Lung (tissue), 12 donors: ENCODE data around the gene TLDC2. TPM values are rescaled to one million over a fixed set of nuclear protein-coding genes. Genes with fewer than 3 reads are reported as not detected.
A peak's percentile ranks its signal among the peaks of the same experiment; 100 is the strongest.
"Not testable (repeated sequence)": the region's sequence is repeated elsewhere in the genome, so short reads cannot be mapped to it uniquely, and the experiment has no call there.

ENCODE experiments used
- ATAC-seq: fragments of 200-7000 bp; cut with Tn5 transposase; one replicate; pipeline ENCODE4 v1.9.1; 2020; ENCODE audit warnings: moderate number of reproducible peaks; ENCODE audit not compliant: insufficient read depth, low FRiP score
- DNase-seq, 3 donors: peaks; one replicate each; pipeline ENCODE4 v3.0.0-alpha.2; 2013 to 2017
- H3K27ac ChIP-seq, 2 donors: one replicate each; pipeline ENCODE4 v1.5.1; 2013; ENCODE audit warnings: mild to moderate bottlenecking in 2 of 2, moderate library complexity in 2 of 2, control low read depth in 1 of 2, inconsistent platforms in 1 of 2, low read depth in 1 of 2, low read length in 1 of 2
- H3K27me3 ChIP-seq, 3 donors: one replicate each; pipeline ENCODE4 v1.5.1; 2013; ENCODE audit warnings: low read length in 2 of 3; ENCODE audit not compliant: control insufficient read depth in 3 of 3, insufficient read depth in 3 of 3
- H3K36me3 ChIP-seq, 4 donors: one replicate each; pipeline ENCODE4 v1.5.1; 2013; ENCODE audit warnings: low read length in 4 of 4, mild to moderate bottlenecking in 1 of 4, moderate library complexity in 1 of 4; ENCODE audit not compliant: control insufficient read depth in 4 of 4, insufficient read depth in 4 of 4
- H3K4me1 ChIP-seq, 5 donors: one replicate each; pipeline ENCODE4 v1.5.1; 2013; ENCODE audit warnings: low read length in 5 of 5, mild to moderate bottlenecking in 2 of 5, moderate library complexity in 1 of 5; ENCODE audit not compliant: control insufficient read depth in 5 of 5, insufficient read depth in 5 of 5
- H3K4me3 ChIP-seq: one replicate; pipeline ENCODE4 v1.5.1; 2013; ENCODE audit warnings: mild to moderate bottlenecking, control low read depth, moderate library complexity
- H3K9ac ChIP-seq, 2 donors: one replicate each; pipeline ENCODE4 v1.5.1; 2013; ENCODE audit warnings: low read length in 2 of 2, control low read depth in 1 of 2; ENCODE audit not compliant: insufficient read depth in 1 of 2
- H3K9me3 ChIP-seq, 4 donors: one replicate each; pipeline ENCODE4 v1.5.1; 2013; ENCODE audit warnings: low read length in 3 of 4, mild to moderate bottlenecking in 1 of 4, moderate library complexity in 1 of 4; ENCODE audit not compliant: control insufficient read depth in 4 of 4, insufficient read depth in 3 of 4
- WGBS, 2 donors: extraction: QIAGEN DNeasy Blood & Tissue Kit; methylation state at CpG; one replicate each; pipeline ENCODE4 v1.1.7; 2013; 5-methylcytosine and 5-hydroxymethylcytosine counted together
- polyA plus RNA-seq, 2 donors: library from polyadenylated mRNA; stranded (reverse); fragments of 200-250 nt; gene quantifications; one replicate each; pipeline ENCODE4 v1.2.1, GENCODE V29; 2013
- total RNA-seq, 2 donors: library from RNA; depleted of rRNA in 1 of 2; stranded (reverse); fragments of >200 nt in 1 of 2; gene quantifications; one replicate each; pipeline ENCODE4 v1.2.1, GENCODE V29; 2014 to 2021
- TF ChIP-seq, protein P1 (sequence below): IDR thresholded peaks from 2 replicates; pipeline ENCODE4 v1.5.1; 2012; ENCODE audit warnings: mild to moderate bottlenecking; ENCODE audit errors: control extremely low read depth, extremely low read depth
- donor health status: control.
- donor health status: control.
- donor health status: Bipolar disorder and iron deficiency.
- donor health status: healthy.
- donor health status: DM: yes; HTN: yes; CAD: no.

Gene TLDC2
- total and polyA plus RNA-seq, 4 donors, result 0.07 to 0.67 (median 0.17) TPM

DNA sequence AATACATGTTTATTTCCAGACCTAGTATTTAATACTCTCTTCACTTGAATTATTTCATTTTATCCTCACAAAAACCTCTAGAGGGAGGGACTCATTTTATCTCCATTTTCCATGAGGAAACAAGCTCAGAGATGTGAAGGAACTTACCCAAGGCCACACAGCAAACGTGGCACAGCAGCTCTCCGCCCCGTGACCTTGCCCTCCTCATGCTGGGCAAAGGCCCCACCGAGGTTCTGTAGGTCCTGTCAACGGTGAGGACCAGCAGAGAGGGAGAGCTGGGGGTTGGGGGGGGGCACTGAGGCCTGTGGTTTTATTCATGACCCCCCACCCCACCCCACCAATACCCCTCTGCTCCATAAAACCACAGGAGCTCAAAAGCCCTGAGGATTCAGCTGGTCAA, 40.9 kb upstream of the TLDC2 start:
- no peak for DNase-seq
- TF ChIP-seq, protein P1, sequence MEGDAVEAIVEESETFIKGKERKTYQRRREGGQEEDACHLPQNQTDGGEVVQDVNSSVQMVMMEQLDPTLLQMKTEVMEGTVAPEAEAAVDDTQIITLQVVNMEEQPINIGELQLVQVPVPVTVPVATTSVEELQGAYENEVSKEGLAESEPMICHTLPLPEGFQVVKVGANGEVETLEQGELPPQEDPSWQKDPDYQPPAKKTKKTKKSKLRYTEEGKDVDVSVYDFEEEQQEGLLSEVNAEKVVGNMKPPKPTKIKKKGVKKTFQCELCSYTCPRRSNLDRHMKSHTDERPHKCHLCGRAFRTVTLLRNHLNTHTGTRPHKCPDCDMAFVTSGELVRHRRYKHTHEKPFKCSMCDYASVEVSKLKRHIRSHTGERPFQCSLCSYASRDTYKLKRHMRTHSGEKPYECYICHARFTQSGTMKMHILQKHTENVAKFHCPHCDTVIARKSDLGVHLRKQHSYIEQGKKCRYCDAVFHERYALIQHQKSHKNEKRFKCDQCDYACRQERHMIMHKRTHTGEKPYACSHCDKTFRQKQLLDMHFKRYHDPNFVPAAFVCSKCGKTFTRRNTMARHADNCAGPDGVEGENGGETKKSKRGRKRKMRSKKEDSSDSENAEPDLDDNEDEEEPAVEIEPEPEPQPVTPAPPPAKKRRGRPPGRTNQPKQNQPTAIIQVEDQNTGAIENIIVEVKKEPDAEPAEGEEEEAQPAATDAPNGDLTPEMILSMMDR, result no peak
- Histone ChIP-seq H3K4me1 (peaks cover 17 to 48% (median 24%) of the 10 kb centered on the region in 5 donors), H3K9ac (peak overlapping the region in 1 of 2 donors; percentile 94), H3K9me3 (no peaks in the 10 kb centered on the region), H3K27me3 (no peaks in the 10 kb centered on the region), H3K4me3 (no peak overlapping the region), H3K27ac (peak overlapping the region; percentile 67 to 90), H3K36me3 (peaks cover 0 to 9% (median 4%) of the 10 kb centered on the region in 4 donors)
- no peak for ATAC-seq
- WGBS, 2 donors, result 71 to 74% methylated on average over 5 of the region's 5 CpGs

DNA sequence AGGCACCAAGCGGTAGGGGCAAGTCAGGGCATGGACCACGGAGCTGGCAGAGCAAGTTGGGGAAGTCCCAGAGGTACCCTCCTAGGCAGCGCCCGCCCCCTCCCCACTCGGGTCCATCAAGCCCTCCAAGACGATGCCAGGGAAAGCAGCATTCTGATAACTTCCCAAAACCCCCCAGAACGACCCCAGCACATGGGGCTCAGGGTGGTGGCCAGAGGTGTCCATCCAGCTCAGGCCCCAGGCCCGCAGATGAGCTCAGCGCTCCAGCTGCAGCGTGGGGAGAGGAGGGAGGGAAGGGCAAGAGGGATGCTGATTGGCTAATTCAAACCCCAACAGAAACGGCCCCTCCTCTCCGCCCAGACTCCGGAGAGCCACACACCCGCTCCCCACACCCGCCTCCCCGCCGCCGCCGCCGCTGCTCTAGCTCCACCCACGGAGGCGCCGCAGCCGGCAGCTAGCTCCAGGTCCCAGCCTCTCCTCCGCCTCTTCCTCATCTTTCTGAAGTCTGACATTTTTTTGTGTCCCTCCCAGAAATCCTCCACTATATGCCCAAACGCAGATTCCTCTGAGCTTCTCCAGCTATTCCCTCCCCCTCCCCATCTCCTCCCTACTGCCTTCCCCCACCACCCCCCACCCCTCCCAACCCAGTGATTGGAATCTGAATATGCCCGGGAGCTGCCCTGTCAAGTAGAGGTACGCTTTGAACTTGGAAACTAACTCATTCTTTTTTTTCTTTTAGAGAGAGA, 40.3 kb upstream of the TLDC2 start:
- Histone ChIP-seq H3K9me3 (no peaks in the 10 kb centered on the region), H3K36me3 (peaks cover 0 to 9% (median 4%) of the 10 kb centered on the region in 4 donors), H3K9ac (peak overlapping the region in 1 of 2 donors; percentile 94), H3K4me3 (no peak overlapping the region), H3K27me3 (no peaks in the 10 kb centered on the region), H3K27ac (peak overlapping the region; percentile 67 to 90), H3K4me1 (peaks cover 13 to 42% (median 24%) of the 10 kb centered on the region in 5 donors)
- ATAC-seq (peak; percentile 96), DNase-seq (peak; percentile 97 to 98 (median 97))
- TF ChIP-seq, protein P1, result no peak
- 3 to 4% methylated on average over 28 of the region's 28 CpGs for WGBS, 2 donors

DNA sequence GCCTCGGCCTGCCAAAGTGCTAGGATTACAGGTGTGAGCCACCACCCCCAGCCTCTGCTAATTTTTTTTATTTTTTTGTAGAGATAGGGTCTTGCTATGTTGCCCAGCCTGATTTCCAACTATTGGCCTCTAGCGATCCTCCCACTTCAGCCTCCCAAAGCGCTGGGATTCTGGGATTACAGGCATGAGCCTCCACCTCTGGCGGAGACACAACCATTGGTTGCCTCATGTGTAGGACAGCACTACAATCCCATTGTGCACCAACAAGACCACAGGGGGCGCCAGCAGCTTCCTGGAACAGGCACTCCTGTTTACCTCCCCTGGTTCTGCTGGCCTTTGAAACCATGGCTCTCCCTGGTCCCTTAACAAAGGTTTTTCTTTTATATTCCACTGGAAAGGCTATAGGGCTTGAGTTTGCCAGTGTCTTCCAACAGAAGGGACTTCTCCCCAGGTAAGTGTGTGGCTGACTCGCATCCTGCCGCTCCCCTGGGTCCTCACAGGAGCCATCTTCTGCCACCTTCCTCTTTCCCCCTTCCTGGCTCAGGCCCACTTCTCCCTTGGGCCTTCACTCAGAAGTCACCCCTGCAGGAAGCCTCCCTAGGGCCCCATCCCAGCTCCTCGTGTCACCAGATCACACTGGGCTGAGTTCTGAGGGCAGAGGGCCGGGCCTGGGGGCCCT, 39.2 kb upstream of the TLDC2 start:
- TF ChIP-seq, protein P1, result no peak
- DNase-seq (peak in 1 of 3 donors; percentile 51), ATAC-seq (no peak)
- H3K4me3 ChIP-seq, result no peak overlapping the region
- no peaks in the 10 kb centered on the region for H3K9me3 ChIP-seq
- WGBS, 2 donors, result 66 to 81% methylated on average over 9 of the region's 9 CpGs
- H3K9ac ChIP-seq, result no peak overlapping the region
- H3K4me1 ChIP-seq, result peaks cover 7 to 31% (median 18%) of the 10 kb centered on the region in 5 donors
- peaks cover 0 to 9% (median 4%) of the 10 kb centered on the region in 4 donors for H3K36me3 ChIP-seq
- H3K27ac ChIP-seq, result peak overlapping the region in 1 of 2 donors; percentile 13
- H3K27me3 ChIP-seq, result no peaks in the 10 kb centered on the region

DNA sequence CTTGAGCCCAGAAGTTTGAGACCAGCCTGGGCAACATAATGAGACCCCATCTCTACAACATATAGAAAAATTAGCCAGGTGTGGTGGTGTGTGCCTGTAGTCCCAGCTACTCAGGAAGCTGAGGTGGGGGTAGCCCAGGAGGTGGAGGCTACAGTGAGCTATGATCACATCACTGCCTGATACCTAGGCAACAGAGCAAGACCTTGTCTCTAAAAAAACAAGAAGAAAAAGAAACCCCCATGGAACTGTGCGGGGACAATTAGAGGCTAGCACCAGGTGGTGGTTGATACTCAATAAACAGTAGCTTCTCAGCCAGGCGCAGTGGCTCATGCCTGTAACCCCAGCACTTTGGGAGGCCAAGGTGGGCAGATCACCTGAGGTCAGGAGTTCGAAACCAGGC, 37.6 kb upstream of the TLDC2 start:
- not testable (repeated sequence) for DNase-seq, H3K27ac ChIP-seq, H3K9ac ChIP-seq, H3K36me3 ChIP-seq, H3K27me3 ChIP-seq, H3K4me3 ChIP-seq, H3K9me3 ChIP-seq, ATAC-seq
- H3K4me1 ChIP-seq, result peaks cover under 1 to 17% (median 11%) of the 10 kb centered on the region in 5 donors
- 95 to 98% methylated on average over 3 of the region's 3 CpGs for WGBS, 2 donors
